ENCODE measurements around the gene LY6G6D.

DNA sequence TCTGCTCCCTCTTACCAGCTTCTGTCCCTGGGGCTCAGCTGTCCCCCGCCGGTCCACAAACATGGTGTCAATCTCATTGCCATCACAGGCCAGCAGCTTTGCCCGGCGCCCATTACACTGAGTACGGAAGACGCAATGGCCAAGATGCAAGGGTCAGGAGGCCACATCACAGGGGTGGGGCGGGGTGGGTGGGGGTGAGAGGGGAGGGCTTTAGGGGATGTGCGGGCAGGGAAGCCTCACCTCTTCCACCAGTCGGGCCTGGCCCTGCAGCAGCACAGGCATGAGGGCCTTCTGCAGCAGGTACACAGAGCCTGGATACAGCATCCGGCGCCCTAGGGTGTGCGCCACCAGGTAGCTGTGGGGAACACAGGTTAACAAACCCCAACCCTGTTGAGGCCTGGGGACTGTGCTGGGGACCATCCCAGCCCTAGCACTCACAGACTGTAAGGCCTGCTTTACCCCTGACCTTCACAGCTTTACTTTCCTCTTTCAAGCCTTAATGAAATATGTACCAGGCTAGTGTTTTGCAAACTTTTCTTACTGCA, 23.5 kb upstream of the LY6G6D start:
- TF ChIP-seq, protein P1, sequence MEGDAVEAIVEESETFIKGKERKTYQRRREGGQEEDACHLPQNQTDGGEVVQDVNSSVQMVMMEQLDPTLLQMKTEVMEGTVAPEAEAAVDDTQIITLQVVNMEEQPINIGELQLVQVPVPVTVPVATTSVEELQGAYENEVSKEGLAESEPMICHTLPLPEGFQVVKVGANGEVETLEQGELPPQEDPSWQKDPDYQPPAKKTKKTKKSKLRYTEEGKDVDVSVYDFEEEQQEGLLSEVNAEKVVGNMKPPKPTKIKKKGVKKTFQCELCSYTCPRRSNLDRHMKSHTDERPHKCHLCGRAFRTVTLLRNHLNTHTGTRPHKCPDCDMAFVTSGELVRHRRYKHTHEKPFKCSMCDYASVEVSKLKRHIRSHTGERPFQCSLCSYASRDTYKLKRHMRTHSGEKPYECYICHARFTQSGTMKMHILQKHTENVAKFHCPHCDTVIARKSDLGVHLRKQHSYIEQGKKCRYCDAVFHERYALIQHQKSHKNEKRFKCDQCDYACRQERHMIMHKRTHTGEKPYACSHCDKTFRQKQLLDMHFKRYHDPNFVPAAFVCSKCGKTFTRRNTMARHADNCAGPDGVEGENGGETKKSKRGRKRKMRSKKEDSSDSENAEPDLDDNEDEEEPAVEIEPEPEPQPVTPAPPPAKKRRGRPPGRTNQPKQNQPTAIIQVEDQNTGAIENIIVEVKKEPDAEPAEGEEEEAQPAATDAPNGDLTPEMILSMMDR (IDR thresholded peaks at IDR 0.05), result no peak
- TF ChIP-seq EZH2 (IDR thresholded peaks at IDR 0.05; ENCODE audit: borderline replicate concordance, insufficient read depth, low read depth, low read length, poor library complexity, severe bottlenecking), result no peak
